Stomach (tissue), 9 donors: ENCODE data around the gene VPS45. TPM values are rescaled to one million over a fixed set of nuclear protein-coding genes. Genes with fewer than 3 reads are reported as not detected.
"Not testable (repeated sequence)": the region's sequence is repeated elsewhere in the genome, so short reads cannot be mapped to it uniquely, and the experiment has no call there.

Experiments
- DNase-seq, 2 donors: peaks; one replicate each; pipeline versions ENCODE4 v3.0.0 to v3.0.0-alpha.2; 2013 to 2019
- H3K27ac ChIP-seq, 5 donors: fragments of 200-600 bp in 4 of 5; sonication (generic) in 4 of 5; one replicate each; pipeline ENCODE4 v1.5.1; 2013 to 2019; ENCODE audit warnings: mild to moderate bottlenecking in 1 of 5, moderate library complexity in 1 of 5
- H3K27me3 ChIP-seq, 3 donors: fragments of 200-600 bp; sonication (generic); one replicate each; pipeline ENCODE4 v1.5.1; 2017 to 2019; ENCODE audit warnings: mixed run types in 1 of 3
- H3K36me3 ChIP-seq, 4 donors: fragments of 200-600 bp; sonication (generic); 1 replicate in 3 of 4; 2 replicates in 1 of 4; pipeline ENCODE4 v1.5.1; 2016 to 2019
- H3K4me1 ChIP-seq, 4 donors: fragments of 200-600 bp; sonication (generic); one replicate each; pipeline ENCODE4 v1.5.1; 2016 to 2019
- H3K4me3 ChIP-seq, 4 donors: fragments of 200-600 bp; sonication (generic) in 3 of 4; one replicate each; pipeline ENCODE4 v1.5.1; 2016 to 2019; ENCODE audit warnings: mild to moderate bottlenecking in 1 of 4
- H3K9me3 ChIP-seq, 4 donors: fragments of 200-600 bp; sonication (generic); one replicate each; pipeline ENCODE4 v1.5.1; 2016 to 2019
- EP300 ChIP-seq: sonication (generic); formaldehyde crosslinking; IDR thresholded peaks from one replicate; pipeline ENCODE4 v1.6.1; 2017; ENCODE audit warnings: antibody characterized with exemption
- POLR2A ChIP-seq, 4 donors: fragments of 450-650 bp; IDR thresholded peaks; one replicate each; pipeline ENCODE4 v1.6.1; 2016; ENCODE audit warnings: antibody characterized with exemption in 4 of 4, control low read depth in 2 of 4, mild to moderate bottlenecking in 1 of 4, moderate library complexity in 1 of 4
- POLR2AphosphoS5 ChIP-seq, 3 donors: sonication (generic); formaldehyde crosslinking; IDR thresholded peaks; one replicate each; pipeline ENCODE4 v1.6.1; 2016; ENCODE audit warnings: antibody characterized with exemption in 3 of 3
- WGBS, 5 donors: extraction: QIAGEN DNeasy Blood & Tissue Kit in 3 of 5; methylation state at CpG; one replicate each; pipeline versions ENCODE4 v1.1.5 to v1.1.7; 2013 to 2018; 5-methylcytosine and 5-hydroxymethylcytosine counted together
- intact Hi-C: fragments of 100-400 bp; cut with DNase I; formaldehyde crosslinking; loops from one replicate; pipeline ENCODE4 v1.15.1; 2023; ENCODE audit warnings: low total_unique reads
- polyA plus RNA-seq, 3 donors: library from polyadenylated mRNA; stranded (reverse); fragments of 200-250 nt; gene quantifications; one replicate each; pipeline ENCODE4 v1.2.3, GENCODE V29; 2013
- total RNA-seq, 5 donors: library from RNA; depleted of rRNA; stranded (reverse); fragments of >200 nt; gene quantifications; one replicate each; pipeline versions ENCODE4 v1.1.0 to v1.2.3, GENCODE V29; 2014 to 2016
- TF ChIP-seq, protein P1 (sequence below), 7 experiments: fragments of 450-650 bp in 4 of 7; fragments of 200-600 bp in 3 of 7; sonication (generic) in 3 of 7; IDR thresholded peaks; one replicate each; pipeline ENCODE4 v1.5.1; 2016 to 2019; ENCODE audit warnings: antibody characterized with exemption in 7 of 7, control low read depth in 2 of 7, mild to moderate bottlenecking in 1 of 7
- donor health status: healthy with polysubstance abuse.
- donor health status: Bipolar disorder and iron deficiency.
- donor health status: healthy.

The VPS45 gene
- total and polyA plus RNA-seq, 8 donors, result 13.3 to 69.9 (median 30.5) TPM

GRCh38 chr1:150144606-150145005 is 77.0 kb downstream of the VPS45 start:
- Histone ChIP-seq H3K27me3 (peaks cover 0 to 4% (median 4%) of the 10 kb centered on the region in 3 donors), H3K9me3 (no peaks in the 10 kb centered on the region), H3K27ac (no peak overlapping the region), H3K4me3 (no peak overlapping the region), H3K36me3 (peaks cover 0 to 4% (median 0%) of the 10 kb centered on the region in 4 donors), H3K4me1 (peaks cover 0 to 25% (median 14%) of the 10 kb centered on the region in 4 donors)
- DNase-seq, result peak in 1 of 2 donors; percentile 30
- TF ChIP-seq, protein P1, sequence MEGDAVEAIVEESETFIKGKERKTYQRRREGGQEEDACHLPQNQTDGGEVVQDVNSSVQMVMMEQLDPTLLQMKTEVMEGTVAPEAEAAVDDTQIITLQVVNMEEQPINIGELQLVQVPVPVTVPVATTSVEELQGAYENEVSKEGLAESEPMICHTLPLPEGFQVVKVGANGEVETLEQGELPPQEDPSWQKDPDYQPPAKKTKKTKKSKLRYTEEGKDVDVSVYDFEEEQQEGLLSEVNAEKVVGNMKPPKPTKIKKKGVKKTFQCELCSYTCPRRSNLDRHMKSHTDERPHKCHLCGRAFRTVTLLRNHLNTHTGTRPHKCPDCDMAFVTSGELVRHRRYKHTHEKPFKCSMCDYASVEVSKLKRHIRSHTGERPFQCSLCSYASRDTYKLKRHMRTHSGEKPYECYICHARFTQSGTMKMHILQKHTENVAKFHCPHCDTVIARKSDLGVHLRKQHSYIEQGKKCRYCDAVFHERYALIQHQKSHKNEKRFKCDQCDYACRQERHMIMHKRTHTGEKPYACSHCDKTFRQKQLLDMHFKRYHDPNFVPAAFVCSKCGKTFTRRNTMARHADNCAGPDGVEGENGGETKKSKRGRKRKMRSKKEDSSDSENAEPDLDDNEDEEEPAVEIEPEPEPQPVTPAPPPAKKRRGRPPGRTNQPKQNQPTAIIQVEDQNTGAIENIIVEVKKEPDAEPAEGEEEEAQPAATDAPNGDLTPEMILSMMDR (IDR thresholded peaks at IDR 0.05), result no peak
- TF ChIP-seq POLR2A (IDR thresholded peaks at IDR 0.05) (no peak), POLR2AphosphoS5 (IDR thresholded peaks at IDR 0.05) (no peak), EP300 (no peak)
- intact Hi-C loops, result no loop called here
- WGBS, 5 donors, result 66 to 81% (median 70%) methylated on average over 5 of the region's 5 CpGs

GRCh38 chr1:150146016-150146415 is 78.4 kb downstream of the VPS45 start:
- H3K9me3 ChIP-seq, DNase-seq, H3K4me3 ChIP-seq, H3K27me3 ChIP-seq, H3K36me3 ChIP-seq, intact Hi-C loops, H3K27ac ChIP-seq: not testable (repeated sequence)
- WGBS, 5 donors, result 81 to 96% (median 88%) methylated on average over 5 of the region's 5 CpGs
- peaks cover 0 to 30% (median 20%) of the 10 kb centered on the region in 4 donors for H3K4me1 ChIP-seq

DNA sequence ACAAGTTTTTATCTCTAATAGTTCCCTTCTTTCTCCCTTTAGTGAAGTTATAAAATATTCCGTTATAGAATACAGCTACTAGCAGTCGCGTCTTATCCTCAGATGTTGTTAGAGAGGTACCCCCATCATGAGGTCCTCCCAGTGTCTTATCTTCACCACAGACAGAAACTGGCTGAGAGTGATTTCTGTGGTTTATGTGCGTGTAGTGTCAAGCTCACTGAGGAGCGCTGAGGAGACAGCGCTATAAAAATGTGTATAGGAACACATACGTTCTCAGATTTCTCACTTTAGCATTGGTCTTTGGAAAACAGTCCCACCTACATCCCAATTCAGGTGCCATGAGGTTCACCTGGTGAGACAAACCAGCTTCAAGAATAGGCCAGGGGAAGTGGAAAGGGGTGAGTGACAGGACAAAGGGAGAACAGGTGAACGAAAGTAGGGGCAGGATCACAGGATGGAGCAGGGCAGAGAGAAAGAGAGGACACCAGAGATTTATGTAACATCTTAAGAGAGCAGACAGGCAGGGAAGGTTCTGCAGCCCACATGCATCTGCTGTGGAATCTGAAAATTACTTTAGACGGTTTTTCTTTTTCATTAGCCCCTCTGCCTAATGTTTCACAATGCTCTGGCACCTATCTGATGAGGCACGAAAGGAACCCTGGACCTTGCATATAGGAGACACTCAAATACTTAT is 79.4 kb downstream of the VPS45 start:
- Histone ChIP-seq H3K9me3 (no peaks in the 10 kb centered on the region), H3K36me3 (peaks cover 0 to 4% (median 0%) of the 10 kb centered on the region in 4 donors), H3K4me1 (peaks cover 0 to 39% (median 26%) of the 10 kb centered on the region in 4 donors), H3K27ac (no peak overlapping the region), H3K4me3 (no peak overlapping the region), H3K27me3 (peaks cover 0 to 5% (median 4%) of the 10 kb centered on the region in 3 donors)
- 81 to 85% (median 84%) methylated on average over 10 of the region's 10 CpGs for WGBS, 5 donors
- DNase-seq, result no peak
- intact Hi-C loops, result no loop called here
- no peak for TF ChIP-seq EP300

GRCh38 chr1:150148837-150149270 is 81.3 kb downstream of the VPS45 start:
- peaks cover 0 to 5% (median 4%) of the 10 kb centered on the region in 3 donors for H3K27me3 ChIP-seq
- peaks cover 11 to 56% (median 36%) of the 10 kb centered on the region in 4 donors for H3K4me1 ChIP-seq
- H3K27ac ChIP-seq, result peak overlapping the region in 4 of 5 donors; percentile 93 to 98 (median 94)
- peak overlapping the region; percentile 65 to 77 (median 68) for H3K4me3 ChIP-seq
- TF ChIP-seq EP300, result no peak
- no peak for TF ChIP-seq POLR2A (IDR thresholded peaks at IDR 0.05)
- TF ChIP-seq, protein P1 (IDR thresholded peaks at IDR 0.05), result no peak
- no peak for TF ChIP-seq POLR2AphosphoS5 (IDR thresholded peaks at IDR 0.05)
- H3K36me3 ChIP-seq, result peaks cover 2 to 7% (median 4%) of the 10 kb centered on the region in 4 donors
- 30 to 38% (median 35%) methylated on average over 8 of the region's 8 CpGs for WGBS, 5 donors
- DNase-seq, result peak; percentile 19 to 46
- intact Hi-C loops, result no loop called here
- no peaks in the 10 kb centered on the region for H3K9me3 ChIP-seq

DNA sequence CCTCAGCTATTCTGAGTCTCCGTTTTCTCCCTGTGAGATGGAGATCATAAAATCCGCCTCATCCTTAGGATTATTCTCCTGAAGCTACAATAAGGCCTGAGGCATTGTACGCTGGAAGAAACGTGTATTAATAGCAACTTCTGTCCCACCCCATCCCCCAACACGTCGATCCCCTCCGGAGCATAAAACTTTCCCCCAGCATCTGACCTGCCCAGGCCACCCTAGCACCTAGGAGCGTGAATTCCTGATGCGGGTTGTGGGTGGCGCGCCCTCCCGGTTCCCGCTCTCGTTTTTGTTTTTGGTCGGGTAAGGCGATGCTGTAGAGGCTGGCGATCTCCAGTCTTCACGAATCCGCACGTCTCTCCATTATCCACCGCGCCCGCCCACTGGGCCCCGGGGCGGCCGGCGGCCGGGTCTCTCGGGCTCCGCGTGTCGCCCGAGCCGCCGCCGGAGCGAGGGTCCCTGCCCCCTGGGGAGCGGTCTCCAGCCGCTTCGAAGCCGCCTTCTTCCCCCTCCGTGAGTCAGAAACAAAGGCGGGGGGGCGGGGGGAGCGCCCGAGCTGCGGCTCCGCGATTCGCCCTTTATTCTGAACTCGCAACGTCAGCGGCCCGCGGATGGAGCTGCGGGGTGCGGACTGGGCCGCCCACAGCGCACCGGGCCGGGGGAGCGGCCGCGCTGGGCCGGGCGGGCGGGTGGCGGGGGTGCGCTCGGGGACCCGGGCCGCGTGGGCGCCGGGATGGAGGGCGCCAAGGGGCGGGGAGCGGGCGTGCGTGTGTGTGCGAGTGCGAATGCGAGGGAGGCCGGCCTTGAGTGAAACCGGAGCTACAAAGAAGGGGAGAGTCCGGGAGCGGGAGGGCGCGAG is 81.9 kb downstream of the VPS45 start, which contains the start of gene PLEKHO1:
Gene PLEKHO1, plus strand, starts transcription at position 646 of the 862 bp plus-strand sequence. CDS start 342 bp downstream, outside the sequence.
- H3K36me3 ChIP-seq, result peaks cover 7 to 11% (median 8%) of the 10 kb centered on the region in 4 donors
- intact Hi-C loops, result no loop called here
- peak; percentile 81 to 94 for DNase-seq
- H3K4me1 ChIP-seq, result peaks cover 15 to 63% (median 39%) of the 10 kb centered on the region in 4 donors
- 1 to 2% (median 1%) methylated on average over 28 to 89 of the region's 89 CpGs for WGBS, 5 donors
- TF ChIP-seq POLR2A (IDR thresholded peaks at IDR 0.05), result no peak
- TF ChIP-seq, protein P1 (IDR thresholded peaks at IDR 0.05), result no peak
- peak in 2 of 3 donors; percentile 50 to 63 for TF ChIP-seq POLR2AphosphoS5 (IDR thresholded peaks at IDR 0.05)
- no peak for TF ChIP-seq EP300
- peaks cover 0 to 5% (median 4%) of the 10 kb centered on the region in 3 donors for H3K27me3 ChIP-seq
- H3K27ac ChIP-seq, result peak within 1 kb of the TSS; percentile 85 to 98 (median 93)
- H3K4me3 ChIP-seq, result peak within 1 kb of the TSS; percentile 65 to 77 (median 68)
- H3K9me3 ChIP-seq, result no peaks in the 10 kb centered on the region
